NCI-H2081 (cell line): ENCODE data around the gene DIDO1.

Source experiments
- DNase-seq, 2 experiments: peaks; one replicate each; lab custom pipeline; 2025; lab: John Stamatoyannopoulos, UW

The DIDO1 gene

DNA sequence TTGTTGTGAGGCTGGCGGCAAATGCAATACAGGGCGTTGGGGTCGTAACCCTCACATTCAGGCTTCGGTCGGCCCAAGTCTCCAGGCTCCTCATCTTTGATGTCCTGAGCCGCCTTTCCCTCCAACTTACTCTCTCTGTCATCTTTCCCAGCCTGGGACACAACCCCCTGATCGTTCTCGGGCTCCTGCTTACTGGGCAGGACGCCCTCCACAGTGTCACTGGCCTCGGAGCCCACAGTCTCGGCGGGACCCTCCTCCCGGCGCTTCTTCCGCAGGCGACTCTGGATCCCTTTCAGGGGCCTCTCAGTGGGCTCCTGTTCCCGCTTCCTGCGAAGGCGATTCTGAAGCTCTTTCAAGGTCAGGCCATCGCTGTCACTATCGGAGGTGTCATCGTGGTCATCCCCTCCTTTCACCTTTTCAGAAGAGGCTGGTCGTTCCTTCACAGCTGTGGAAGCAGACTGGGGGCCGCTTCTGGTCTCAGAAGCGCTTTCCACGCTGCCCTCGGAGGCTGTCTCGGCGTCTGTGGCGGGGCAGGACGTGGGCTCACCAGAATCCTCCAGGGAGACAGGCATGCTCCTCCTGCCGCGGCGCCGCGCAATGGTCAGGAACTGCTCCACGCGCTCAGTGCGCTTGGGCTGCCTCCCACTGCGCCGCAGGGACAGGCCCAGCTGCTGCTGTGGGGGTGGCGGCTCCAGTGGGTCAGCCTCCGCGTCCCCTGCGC is 15.4 kb downstream of the DIDO1 start:
- no peak for DNase-seq

DNA sequence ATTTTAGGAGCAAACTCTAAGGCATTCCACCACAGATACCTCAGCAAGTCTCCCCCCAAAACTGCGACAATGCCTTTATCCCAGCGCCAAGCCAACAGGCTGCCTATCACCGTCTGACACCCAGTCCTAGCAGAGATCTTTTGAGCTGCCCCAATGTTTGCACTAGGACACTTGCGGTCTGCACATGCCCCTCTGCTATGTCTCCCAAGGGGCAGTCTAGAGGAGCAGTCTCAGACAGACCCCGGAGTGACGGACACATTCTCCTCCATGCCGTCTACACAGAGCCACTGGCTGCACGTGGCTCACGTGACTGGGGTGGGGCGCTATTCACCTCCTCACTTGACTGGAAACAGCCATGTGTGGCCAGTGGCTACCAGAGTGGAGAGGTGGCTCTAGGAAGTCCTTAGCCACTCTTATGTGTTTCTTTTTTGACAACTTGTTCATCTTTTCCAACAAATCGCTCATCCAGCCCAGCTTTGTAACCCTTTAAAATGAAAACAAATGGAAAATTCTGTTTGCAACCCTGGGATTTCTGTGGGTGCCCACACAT is 16.0 kb downstream of the DIDO1 start:
- no peak for DNase-seq

DNA sequence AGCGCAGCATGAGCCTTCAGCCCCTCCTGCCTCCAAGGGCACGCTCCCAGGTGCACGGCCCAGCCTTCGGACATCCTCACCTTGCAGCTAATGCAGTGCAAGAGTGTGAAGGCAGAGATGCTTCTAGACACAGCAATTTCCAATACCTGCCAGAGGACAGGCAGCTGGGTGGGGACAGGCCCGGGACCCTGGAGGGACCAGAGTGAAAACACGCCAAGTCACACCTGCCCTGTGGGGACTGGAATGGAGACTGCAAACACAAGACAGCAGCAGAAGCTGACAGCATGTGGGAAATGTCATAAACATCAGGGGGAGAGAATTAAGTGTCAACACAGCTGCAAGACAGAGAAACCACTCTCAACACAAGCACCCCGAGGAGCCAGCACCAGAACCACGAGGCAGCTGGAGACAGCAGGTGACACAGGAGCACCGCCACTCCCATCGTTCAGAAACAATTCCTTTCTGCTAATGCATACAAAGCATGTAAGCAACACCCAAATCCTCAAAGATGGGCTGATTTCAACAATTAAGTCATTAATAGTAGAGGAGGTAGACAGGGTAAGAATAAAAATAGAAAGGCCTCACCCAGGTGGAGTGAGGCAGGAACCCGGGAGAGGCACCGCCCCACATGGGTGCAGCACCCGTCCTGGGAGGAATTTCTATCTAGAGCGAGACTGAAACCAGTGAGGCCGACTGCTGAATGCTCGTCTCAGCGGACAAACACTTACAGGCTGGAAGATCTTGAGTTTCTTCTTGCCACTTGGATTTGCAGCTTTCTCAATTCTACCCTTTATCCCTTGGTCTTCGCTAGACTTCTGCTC is 17.1 kb downstream of the DIDO1 start:
- DNase-seq = peak; percentile 74 to 89

DNA sequence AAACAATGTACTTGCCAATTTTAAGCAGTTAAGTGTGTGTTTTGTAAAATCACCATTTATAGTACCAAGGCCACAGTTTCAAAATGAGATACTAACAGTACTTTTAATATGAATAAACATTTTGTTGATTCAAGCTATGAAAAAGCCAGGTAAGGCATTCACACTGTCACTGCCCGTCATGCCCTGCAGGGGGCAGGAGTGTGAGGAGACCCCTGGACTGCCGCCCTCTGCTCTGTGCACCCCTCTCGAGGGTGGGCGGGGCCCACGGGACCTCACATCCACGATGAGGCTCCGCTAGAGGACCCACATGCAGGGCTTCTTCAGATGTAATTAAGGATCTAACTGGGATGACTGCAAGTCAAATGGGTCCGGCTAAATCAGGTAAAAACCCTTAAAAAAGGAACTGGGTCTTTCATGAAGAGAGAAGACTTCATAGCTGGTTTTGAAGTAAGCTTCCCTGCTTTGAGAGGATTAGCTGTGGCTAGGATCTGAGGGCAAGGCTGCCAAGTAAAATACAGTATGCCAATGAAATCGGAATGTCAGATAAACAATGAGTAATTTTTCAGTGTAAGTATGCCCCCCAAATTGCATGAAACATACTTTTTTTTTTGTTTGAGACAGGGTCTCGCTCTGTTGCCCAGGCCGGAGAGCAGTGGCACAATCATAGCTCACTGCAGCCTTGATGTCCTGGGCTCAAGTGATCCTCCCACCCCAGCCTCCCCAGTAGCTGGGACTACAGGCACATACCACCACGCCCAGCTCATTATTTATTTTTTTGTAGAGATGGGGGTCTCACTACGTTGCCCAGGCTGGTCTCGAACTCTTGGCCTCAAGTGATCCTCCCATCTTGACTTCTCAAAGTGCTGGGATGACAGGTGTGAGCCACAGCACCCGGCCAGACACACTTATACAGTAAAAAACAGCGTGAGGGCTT is 18.7 kb downstream of the DIDO1 start:
- no peak for DNase-seq

DNA sequence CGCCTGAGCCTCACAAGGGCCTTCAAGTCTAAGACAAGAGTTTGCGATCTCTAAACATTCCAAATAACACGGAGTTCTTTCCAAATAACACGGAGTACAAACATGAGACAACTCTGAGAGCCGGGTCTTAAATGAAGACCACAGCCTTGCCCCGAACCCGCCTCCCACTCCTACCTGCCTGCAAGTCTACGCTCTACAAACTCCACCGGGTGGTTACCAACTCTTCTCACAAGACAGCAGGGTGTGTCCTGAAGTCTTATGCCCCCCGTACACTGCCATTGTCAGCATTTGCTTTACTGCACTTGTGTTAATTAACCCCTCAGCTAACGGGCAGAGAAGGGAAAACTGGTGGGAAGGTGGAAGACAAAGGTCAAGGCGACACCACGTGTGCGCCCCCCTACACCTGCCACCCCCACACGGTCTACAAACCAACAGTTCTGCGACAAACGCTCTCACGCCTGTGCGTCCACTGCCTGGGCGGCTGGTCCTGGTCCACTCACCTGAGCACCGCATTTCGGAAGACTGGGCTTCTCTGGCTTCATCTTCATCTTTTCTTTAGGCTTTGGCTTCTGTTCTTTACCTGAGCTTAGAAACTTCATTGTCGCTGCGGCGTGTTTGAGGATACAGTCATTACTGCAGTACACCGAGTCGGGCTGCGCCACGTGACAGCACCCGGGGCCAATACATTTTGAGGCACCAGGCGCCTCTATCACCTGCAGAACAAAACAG is 19.5 kb downstream of the DIDO1 start:
- DNase-seq = no peak

DNA sequence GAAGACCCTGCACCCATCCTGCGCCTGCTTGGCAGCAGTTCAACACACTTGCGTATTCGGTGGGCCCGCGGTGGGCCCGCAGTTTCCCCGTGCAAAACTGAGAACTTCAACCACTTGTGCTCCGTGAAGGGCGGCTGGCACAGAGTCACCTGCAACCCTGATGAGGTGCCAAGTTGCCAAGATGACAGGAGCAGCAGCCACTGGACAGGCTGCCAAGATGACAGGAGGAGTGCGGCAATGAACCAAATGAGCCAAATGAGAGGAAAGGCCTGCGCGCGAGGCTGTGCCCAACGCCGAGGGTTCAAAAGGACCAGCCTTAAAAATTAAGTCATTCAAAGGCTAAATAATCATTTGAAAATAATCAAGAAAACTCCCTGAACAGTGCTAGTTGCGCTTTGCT is 20.1 kb downstream of the DIDO1 start:
- no peak for DNase-seq

DNA sequence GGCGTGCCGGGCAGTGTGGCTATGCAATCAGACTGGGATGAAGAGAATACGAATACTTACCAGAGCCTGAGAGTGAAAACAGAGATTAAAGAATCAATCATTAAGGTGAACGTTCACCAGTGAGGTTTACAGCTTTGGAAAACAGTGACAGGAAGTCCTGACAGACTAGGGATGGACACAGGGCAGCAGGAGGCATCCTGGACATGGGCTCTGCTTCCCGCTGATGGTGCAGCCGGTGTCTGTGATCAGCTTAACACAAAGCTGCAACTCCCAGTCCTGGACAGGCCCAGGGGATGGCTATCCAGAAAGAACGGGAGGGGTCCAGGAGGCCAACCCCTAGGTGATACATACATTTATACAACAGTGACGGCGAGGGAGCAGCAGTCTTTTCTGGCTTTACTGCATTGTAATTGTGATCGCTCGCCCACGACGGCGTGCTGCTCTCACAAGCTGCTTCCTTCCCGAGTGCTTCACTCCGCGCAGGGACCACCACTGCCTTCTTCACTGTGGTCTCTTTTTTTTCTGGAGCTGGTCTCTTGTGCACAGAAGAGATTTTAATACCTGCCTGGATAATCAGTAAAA is 20.7 kb downstream of the DIDO1 start:
- DNase-seq = no peak

DNA sequence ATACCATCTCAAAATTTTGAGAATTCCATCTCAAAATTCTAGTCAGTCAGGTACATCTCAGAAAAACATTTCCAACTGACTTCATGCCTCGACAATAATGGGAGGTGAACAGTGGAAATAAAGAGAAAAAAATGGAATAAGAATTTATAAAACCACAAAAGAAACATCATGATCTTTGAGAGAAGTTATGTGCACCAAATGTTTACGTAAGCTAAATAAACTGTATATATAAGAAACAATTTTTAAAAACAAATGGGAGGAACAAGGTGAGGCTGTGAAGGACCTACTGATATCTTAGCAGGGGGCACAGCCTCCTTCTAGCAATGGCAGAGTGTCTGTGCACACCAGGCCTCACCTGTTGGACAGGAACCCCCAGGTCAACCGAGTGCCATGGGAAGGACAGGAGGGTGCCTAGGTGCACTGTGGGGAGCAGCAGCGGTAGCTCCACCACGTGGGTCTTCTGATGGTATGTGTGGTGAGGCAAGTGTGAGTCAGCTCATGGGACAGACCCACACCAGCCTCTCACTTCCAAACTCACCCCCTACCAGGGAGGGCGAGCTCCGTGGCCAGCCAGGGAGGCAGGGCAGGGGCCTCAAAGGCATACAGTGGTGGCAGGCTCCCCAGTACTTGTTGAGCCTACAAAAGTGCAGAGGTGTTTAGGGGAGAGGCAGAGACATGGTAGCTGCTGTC is 23.2 kb downstream of the DIDO1 start:
- no peak for DNase-seq

DNA sequence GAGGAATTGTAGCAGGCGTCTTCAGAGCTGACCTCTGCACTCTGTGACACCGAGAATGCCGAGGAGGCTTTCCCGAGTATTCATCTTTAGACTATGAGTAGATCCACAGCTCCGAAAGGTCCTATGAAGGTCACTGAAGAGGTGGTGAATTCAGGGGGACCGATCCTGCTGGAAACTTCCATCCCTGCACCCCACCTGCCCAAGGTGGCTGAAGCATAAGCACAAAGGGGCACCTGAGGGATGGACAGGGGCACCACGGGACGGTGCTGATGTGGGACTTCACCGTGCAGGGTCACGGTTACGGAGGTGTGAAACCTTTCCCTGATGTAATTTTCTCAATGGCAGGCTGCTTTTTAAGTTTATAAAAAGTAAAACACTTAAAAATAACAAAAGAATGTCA is 24.4 kb downstream of the DIDO1 start:
- DNase-seq = no peak

DNA sequence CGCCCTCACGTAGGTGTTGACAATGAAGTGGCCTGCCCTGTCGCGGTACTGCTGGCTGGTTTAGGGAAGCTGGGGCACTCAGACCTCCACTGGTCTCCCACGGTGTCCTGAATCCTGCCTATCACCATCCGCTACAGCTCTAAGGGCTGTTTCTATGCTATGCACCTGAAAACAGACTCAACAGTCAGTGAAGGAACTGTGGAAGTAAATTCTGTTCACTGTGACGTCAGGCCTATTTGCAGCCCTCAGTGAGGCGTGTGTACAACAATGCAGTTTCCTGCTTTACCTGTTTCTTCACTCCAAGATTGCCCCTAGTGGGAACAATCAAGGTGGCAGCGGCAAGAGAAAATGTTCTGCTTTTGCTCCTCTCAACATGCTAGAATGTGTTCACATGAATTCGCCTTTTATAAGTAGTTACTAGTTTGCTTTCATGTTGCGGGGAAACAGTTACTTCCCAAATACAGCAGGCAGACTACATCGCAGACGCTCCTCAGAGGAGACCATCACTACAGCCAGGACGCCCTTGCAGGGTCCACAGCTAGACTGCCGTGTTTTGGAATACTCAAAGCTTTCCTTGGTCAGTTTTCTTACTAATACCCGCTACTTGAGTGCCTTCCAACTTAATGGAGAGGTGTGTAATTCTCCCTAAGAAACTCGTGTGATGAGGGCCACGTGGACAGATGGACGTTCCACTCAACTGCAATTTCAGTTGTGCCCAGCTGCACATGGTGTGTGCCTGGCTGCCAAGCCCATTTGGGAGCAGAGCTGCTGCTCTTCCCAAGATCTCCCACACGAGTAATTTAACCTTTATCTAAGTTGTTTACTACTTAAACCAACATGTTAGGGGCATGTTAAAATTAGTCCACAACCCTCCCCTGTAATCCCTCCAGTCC is 25.4 kb downstream of the DIDO1 start:
- peak in 1 of 2 experiments; percentile 22 for DNase-seq

DNA sequence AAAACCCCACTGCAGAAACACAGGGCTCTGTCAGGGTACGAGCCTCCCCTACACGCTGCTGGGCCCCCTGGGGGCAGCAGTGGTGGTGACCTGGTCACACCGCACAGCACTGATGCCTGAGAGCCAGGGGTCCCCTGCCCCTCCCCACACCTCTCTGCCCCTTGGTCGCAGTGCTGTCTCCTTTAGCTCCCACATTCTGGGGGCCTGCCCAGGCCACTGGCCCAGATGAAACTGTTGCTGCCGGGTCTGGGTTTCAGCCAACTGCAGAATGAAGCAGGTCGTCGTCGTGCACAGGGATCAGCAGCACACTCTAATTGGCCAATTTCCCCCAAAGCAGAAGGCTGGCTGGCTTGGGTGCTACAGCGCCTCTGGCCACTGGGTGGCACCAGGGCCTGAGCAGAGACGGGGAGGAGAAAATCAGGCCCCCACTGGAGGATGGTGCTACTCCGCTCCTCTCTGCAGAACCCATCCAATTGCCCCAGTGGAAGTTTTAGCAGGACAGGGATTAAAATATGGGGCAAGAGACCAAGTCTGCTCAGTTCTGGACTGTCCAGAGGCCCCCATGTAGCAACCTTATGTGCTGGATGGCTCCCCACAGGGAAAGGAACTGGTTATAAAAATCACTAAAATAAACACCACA is 26.1 kb downstream of the DIDO1 start:
- peak; percentile 61 to 63 for DNase-seq

DNA sequence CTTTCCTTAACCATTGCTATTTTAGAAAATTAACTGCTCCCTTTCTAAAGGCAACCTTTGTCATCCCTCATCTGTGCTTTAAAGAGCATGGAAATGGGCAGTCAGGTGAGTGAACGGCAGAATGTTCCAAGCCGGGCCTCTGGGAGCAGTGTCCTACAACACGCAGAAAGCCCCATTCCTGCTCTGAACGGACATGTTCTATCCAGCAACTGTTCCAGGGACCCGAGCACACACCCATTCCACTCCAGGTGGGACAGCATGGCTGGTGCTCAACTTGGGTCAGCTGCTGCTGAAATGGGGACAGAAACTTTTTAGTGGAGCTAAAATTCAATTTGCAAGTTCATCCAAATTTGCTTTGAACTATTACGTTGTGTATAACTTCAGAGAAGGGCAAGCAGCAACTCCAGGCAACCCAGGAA is 26.7 kb downstream of the DIDO1 start:
- DNase-seq = no peak

DNA sequence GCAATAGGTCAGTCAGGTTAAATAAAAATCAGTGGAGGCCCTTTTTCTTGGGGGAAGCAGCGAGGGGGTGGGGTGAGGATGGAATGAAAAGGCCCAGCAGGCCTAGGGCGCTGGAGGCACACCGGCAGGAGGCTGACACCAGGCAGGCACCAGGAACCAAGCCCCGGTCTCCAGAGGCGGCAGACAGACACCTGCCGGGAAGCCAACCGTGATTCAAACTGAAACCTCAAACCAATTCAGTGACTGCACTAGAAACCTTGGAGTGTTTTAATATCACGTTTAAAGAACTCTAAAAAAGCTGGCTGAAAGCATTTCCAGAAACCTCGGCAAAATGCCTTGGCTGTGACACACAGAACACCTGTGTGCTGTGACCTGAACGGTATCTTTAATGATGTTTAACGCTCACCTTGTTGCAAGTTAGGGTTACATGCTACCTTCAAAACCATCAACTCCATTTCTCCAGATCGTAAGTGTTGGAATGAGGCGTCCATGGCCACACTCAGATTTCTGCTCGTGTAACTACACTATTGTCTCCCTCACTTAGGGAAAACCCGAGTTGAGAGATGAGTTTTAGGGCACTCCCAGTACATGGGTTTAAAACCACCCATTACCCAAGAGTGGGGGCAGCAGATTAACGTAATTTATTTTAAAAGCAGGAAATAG is 27.2 kb downstream of the DIDO1 start:
- DNase-seq = no peak

DNA sequence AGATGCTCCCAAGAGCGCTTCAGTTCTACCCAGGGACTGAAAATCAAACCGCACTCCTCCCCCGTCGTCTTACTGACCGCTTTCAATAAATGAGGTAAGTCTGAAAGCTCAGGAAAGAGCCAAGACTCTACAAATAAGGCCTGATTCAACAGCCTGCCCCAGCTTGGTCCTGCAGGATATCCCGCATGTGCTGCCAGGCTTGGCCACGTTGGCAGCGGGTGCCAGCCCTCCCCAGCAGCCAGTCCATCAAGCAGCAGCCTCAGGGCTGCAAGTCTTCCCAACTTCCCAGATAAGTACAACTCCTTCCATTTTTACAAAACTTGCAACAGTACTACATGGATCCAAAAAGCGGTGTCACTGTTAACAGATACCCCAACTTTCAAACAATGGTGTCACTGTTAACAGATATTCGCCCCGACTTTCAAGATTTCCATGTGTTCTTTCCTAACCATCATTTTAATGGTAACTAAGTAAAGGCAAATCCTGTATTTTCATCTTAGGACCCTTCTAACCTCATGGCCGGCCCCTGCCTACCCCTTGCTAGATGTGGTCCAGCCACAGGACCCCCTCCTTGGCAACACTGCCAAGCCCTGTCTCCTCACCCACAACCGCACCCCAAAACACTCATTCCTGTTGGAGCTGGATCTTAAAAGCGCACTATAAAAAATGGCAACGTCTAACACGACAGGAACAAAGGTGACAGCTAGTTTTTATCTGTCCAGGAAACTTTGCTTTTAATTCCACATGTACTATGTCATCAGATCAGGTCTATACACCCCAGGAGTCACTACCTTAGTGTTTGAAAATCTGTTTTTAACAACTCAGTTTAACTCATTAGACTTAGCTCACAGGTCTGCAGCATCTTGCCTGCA is 28.0 kb downstream of the DIDO1 start:
- no peak for DNase-seq

DNA sequence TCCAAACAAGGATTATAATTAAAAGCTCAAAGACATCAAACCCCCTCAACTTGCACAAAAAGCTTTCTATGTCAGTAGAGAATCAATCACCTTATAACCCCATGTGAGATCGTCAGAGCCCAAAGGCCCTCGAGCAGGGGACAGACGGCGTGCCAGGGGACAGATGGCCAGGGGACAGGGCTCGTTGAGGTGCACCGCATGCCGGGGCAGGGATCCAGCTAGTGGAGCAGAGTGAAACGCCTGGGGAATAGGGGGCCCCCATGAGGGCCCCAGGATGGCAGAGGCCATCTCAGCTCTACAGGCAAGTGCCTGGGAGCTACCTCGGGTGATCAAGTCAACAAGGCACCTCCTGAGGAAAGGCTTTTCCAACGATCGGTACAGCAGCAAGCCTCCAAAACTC is 28.6 kb downstream of the DIDO1 start:
- no peak for DNase-seq

DNA sequence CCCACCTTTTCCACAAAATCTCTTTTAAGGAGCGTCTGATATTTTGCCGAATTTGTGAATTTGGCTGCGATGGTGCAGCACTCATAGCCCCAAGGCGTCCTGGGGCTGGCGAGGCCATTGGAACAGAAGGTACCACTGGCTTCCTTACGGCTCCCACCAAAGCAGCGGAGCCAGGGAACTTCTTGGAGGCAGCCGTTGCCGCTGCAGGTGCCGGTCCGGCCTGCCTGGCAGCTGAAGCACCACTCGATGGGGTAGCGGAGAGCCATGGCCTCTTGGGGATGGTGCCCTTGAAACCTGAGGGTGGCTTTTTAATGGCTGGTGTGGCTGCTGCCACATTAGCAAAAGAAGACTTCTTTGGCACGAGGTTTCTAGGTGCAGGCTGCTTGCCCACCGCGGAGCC is 29.8 kb downstream of the DIDO1 start:
- DNase-seq = no peak

DNA sequence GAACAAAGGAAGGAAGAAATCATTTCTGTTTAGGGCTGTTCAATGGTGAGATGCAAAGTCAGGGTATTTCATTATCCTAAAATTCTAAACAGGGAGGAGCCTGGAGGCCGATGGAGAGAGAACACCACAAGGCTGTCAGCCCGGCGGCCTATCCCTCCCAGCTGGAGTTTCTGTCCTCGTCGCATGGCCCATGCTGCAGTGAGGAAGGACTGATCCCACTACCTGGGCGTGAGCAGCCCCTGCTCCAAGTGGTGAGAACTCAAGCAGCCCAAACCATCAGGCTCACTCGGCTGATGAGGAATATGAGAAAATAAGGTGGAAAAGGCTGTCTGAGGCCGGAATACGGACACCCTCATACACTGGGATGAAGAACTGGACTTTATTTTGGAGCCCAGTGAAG is 30.8 kb downstream of the DIDO1 start:
- DNase-seq = no peak
